GM10248 (cell line): ENCODE measurements around the gene RRAS2.

ENCODE experiments used
- CTCF ChIA-PET: fragments of 300-600 bp; sonication (Branson Sonifier 250); formaldehyde crosslinking; extraction: SDS; loops from one replicate; lab custom pipeline; 2021; ENCODE audit warnings: antibody characterized with exemption; lab: Yijun Ruan, JAX
- POLR2A ChIA-PET: fragments of 350-650 bp; sonication (Branson Sonifier 250); formaldehyde crosslinking; extraction: SDS; loops from one replicate; lab custom pipeline; 2020; ENCODE audit warnings: antibody characterized with exemption; lab: Yijun Ruan, JAX
- DNase-seq: peaks from one replicate; pipeline ENCODE4 v3.0.0; 2012; ENCODE audit errors: extremely low spot score
- TF ChIP-seq, protein P1 (sequence below): IDR thresholded peaks from 2 replicates; pipeline ENCODE4 v1.5.1; 2012; ENCODE audit warnings: mild to moderate bottlenecking, low read depth; ENCODE audit errors: extremely low read depth, missing control alignments, control extremely low read depth

The RRAS2 gene

DNA sequence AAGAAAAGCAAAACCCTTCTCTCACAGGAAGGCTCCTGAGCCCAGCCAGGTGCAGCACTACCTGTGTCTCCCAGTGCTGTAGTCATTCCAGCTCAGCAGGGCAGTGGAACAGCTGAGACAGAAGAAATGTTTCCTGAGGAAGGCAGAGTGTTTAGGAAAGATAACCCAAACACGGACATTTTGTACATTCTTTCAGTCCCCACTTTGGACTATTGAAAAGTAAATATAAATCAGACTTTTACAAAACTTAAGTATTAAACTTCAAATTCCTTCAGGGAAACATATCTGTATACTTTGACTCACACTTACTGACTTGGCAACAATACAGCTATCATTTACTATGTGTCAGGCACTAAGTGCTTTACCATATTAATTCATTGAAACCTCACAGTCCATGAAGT lies 40.4 kb downstream of the RRAS2 start:
- ChIA-PET POLR2A (no interaction called here), CTCF (interaction anchor here (0.9 to 6.9 kb wide), 4 partner anchors 8 to 17 kb away, joined by 3 to 49 read pairs (median 6); no protein-coding TSS in a partner anchor)
- TF ChIP-seq, protein P1, sequence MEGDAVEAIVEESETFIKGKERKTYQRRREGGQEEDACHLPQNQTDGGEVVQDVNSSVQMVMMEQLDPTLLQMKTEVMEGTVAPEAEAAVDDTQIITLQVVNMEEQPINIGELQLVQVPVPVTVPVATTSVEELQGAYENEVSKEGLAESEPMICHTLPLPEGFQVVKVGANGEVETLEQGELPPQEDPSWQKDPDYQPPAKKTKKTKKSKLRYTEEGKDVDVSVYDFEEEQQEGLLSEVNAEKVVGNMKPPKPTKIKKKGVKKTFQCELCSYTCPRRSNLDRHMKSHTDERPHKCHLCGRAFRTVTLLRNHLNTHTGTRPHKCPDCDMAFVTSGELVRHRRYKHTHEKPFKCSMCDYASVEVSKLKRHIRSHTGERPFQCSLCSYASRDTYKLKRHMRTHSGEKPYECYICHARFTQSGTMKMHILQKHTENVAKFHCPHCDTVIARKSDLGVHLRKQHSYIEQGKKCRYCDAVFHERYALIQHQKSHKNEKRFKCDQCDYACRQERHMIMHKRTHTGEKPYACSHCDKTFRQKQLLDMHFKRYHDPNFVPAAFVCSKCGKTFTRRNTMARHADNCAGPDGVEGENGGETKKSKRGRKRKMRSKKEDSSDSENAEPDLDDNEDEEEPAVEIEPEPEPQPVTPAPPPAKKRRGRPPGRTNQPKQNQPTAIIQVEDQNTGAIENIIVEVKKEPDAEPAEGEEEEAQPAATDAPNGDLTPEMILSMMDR, result no peak
- no peak for DNase-seq

DNA sequence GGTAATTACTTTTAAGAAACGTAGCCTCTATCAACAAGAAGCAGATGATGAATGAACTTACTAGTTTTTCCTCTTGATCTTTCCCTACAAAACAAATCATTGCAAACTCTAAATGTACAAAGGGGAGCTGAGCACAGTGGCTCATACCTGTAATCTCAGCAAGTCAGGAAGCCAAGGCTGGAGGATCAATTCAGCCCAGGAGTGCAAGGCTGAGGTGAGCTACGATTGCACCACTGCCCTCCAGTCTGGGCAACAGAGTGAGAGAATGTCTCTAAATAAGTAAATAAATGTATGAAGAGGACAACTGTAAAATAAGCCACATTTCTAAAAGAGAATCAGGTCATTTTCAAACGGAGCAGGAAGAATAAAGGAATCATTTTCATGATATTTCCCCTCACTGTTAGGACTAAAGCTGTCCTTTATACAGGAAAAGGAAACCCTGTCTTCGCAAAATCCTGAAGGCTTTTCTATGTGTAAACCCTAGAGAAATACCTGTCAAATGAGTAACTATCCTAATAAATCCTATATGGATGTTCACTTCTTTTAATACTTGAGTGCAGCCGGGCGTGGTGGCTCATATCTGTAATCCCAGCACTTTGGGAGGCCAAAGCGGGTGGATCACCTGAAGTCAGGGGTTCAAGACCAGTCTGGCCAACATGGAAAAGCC lies 41.2 kb downstream of the RRAS2 start:
- ChIA-PET POLR2A (no interaction called here), CTCF (interaction anchor here (1.3 to 6.9 kb wide), 4 partner anchors 7 to 17 kb away, joined by 3 to 49 read pairs (median 6); no protein-coding TSS in a partner anchor)
- DNase-seq, result no peak
- TF ChIP-seq, protein P1, result no peak

DNA sequence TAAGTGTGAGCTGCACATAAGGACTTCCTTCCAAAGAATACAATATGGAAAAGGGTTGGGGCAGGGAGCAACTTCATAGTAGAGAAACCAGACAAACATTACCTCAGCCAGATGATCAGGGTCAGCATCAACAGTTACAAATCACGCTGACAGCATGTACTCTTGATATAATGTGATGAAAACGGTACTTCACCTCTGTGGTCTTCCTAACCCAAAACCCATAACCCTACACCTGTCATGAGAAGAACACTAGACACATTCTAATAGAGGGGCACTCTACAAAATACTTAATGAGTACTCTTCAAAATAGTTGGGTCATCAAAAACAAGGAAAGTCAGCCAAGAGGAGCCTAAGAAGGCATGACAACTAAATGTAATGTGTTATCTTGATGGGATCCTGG lies 43.9 kb downstream of the RRAS2 start:
- POLR2A ChIA-PET, result no interaction called here
- TF ChIP-seq, protein P1, result no peak
- CTCF ChIA-PET, result interaction anchor here (1.0 to 1.6 kb wide), 4 partner anchors 10 to 140 kb away, joined by 3 to 6 read pairs (median 4); no protein-coding TSS in a partner anchor
- no peak for DNase-seq

DNA sequence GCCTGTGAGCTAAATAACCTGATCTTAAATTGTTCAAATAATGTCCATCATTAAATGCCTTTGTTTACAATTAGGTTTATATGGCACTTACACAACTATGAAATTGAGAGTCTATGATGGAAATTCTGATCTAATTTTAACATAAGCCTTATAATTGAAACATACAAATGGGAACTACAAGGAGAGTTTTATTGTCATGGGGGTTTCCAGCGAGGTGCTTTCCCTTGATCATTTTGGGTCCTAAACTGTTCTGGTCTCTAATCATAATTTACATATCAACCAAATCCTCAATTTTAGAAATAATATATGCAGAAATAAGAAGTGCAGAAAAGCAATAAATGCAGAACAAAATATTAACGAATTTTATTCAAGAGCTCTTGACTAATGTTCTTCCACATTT lies 44.9 kb downstream of the RRAS2 start:
- ChIA-PET CTCF (interaction anchor here (0.8 to 1.6 kb wide), 4 partner anchors 11 to 141 kb away, joined by 3 to 6 read pairs (median 4); no protein-coding TSS in a partner anchor), POLR2A (interaction anchor here (0.6 kb wide), 1 partner anchor 18 kb away, joined by 10 read pairs; no protein-coding TSS in a partner anchor)
- no peak for DNase-seq
- TF ChIP-seq, protein P1, result no peak

DNA sequence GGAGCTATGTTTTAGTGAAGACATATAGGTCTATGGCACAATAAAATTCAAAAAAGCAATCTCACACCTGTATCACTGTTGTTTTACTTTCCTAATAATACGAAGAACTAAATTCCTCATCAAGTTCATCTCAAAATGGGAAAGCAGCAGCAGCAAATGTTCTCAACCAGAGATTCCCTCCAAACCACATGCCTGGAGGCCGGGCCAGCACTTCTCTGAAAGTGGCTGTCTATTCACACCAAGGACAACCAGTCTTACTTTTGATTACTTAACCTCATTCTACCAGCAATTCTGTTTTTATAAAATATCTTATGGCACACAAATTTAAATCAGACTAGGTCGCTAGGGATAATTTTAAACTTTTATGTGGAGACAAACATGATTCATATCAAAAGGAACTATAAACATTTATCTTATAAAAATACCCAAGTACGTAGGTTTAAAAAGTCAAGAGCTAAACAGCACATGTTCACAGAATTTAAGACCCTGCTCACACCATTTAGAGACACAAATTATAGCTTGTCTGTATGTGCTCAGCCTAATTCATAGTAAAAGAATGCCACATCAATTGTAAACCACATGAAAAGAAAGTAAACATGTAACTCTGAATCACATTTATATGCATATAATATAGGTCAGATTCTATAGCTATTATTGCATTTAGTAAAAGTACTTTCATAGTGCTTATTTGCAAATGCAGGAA lies 46.1 kb downstream of the RRAS2 start:
- CTCF ChIA-PET, result interaction anchor here (0.6 to 5.2 kb wide), 6 partner anchors 7 to 72 kb away, joined by 3 to 49 read pairs (median 4); no protein-coding TSS in a partner anchor
- POLR2A ChIA-PET, result no interaction called here
- no peak for DNase-seq
- TF ChIP-seq, protein P1, result no peak

DNA sequence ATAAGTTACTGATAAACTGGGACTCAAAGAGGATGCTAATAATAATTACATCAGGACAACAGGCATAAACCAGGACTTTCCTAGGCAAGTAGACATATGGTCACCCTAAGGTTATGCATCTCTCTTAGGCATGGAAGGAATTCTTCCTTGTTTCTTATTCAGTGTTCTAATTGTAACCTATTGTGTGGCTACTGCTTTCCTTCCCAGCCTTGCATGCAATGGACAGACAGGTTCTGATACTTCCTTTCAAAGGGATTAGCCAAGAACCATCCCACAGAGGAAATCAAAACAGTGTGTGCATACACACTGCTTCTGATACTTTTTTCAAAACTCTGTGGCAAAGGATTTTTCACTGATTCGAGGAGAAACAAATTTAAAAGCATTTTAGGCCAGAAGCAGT lies 48.3 kb downstream of the RRAS2 start:
- ChIA-PET POLR2A (no interaction called here), CTCF (interaction anchor here (1.2 to 5.2 kb wide), 3 partner anchors 9 to 52 kb away, joined by 3 to 49 read pairs (median 25); no protein-coding TSS in a partner anchor)
- DNase-seq, result no peak
- TF ChIP-seq, protein P1, result no peak
